Panc1 (cell line): ENCODE measurements around the gene PRKD1.

Experiments
- POLR2AphosphoS5 ChIP-seq: IDR thresholded peaks from 2 replicates; pipeline ENCODE4 v1.6.1; 2012; ENCODE audit warnings: mild to moderate bottlenecking, low read depth, low read length, moderate library complexity
- REST ChIP-seq, 2 experiments: IDR thresholded peaks; 2 replicates each; pipeline ENCODE4 v1.6.1; 2011 to 2012; ENCODE audit warnings: low read depth in 2 of 2, control low read depth in 1 of 2, low read length in 1 of 2, mild to moderate bottlenecking in 1 of 2, moderate library complexity in 1 of 2; ENCODE audit not compliant: insufficient read depth in 1 of 2
- SIN3A ChIP-seq: IDR thresholded peaks from 2 replicates; pipeline ENCODE4 v1.6.1; 2012; ENCODE audit warnings: low read depth, mild to moderate bottlenecking, low read length, moderate library complexity, borderline replicate concordance; ENCODE audit not compliant: insufficient read depth
- TCF7L2 ChIP-seq: IDR thresholded peaks from 2 replicates; pipeline ENCODE4 v1.6.1; 2011; ENCODE audit warnings: mild to moderate bottlenecking, low read depth, low read length, inconsistent platforms
- TF ChIP-seq, protein P1 (sequence below): fragments of 450-650 bp; IDR thresholded peaks from 2 replicates; pipeline ENCODE4 v1.5.1; 2017; ENCODE audit warnings: mild to moderate bottlenecking

DNA sequence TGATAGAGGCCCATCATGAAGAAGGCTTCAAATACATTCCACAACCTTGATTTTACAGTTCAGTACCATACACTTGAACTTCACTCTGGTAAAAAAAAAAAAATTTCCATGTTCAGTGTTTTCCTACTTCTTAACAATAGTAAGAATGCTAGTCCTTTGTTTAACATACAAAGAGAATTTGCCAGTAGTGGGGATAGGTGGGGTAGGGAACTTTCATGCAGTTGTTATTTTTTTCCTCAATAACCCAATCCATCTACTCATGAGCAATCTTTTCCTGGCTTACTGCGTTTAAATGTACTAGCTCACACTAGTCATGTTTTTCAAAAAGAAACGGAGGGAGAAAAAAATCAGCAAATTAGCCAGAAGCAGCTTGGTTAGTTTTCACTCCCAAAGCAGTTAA, 206.1 kb downstream of the PRKD1 start:
- TF ChIP-seq, protein P1, sequence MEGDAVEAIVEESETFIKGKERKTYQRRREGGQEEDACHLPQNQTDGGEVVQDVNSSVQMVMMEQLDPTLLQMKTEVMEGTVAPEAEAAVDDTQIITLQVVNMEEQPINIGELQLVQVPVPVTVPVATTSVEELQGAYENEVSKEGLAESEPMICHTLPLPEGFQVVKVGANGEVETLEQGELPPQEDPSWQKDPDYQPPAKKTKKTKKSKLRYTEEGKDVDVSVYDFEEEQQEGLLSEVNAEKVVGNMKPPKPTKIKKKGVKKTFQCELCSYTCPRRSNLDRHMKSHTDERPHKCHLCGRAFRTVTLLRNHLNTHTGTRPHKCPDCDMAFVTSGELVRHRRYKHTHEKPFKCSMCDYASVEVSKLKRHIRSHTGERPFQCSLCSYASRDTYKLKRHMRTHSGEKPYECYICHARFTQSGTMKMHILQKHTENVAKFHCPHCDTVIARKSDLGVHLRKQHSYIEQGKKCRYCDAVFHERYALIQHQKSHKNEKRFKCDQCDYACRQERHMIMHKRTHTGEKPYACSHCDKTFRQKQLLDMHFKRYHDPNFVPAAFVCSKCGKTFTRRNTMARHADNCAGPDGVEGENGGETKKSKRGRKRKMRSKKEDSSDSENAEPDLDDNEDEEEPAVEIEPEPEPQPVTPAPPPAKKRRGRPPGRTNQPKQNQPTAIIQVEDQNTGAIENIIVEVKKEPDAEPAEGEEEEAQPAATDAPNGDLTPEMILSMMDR: no peak
- no peak for TF ChIP-seq REST (IDR thresholded peaks at IDR 0.05; ENCODE audit: insufficient read depth in 1 of 2, low read depth in 2 of 2, low read length in 1 of 2)
- TF ChIP-seq POLR2AphosphoS5: no peak
- no peak for TF ChIP-seq TCF7L2
- TF ChIP-seq SIN3A: no peak
